Glutamatergic neuron (in vitro differentiated cells): Measurements from ENCODE around the gene MFAP5. TPM values are rescaled to one million over a fixed set of nuclear protein-coding genes. Genes with fewer than 3 reads are reported as not detected.

Source experiments
- DNase-seq: peaks from one replicate; pipeline ENCODE4 v3.0.0; 2022
- H3K27ac Mint-ChIP-seq: one replicate; pipeline ENCODE4 v1.8.0; 2020; ENCODE audit warnings: mild to moderate bottlenecking, mixed read lengths, inconsistent platforms; ENCODE audit not compliant: unreplicated experiment
- H3K27me3 Mint-ChIP-seq: one replicate; pipeline ENCODE4 v1.8.0; 2020; ENCODE audit warnings: mild to moderate bottlenecking, moderate library complexity, mixed read lengths, inconsistent platforms; ENCODE audit not compliant: unreplicated experiment
- H3K36me3 Mint-ChIP-seq: one replicate; pipeline ENCODE4 v1.8.0; 2020; ENCODE audit warnings: mild to moderate bottlenecking, mixed read lengths, inconsistent platforms; ENCODE audit not compliant: unreplicated experiment
- H3K4me1 Mint-ChIP-seq: one replicate; pipeline ENCODE4 v1.8.0; 2020; ENCODE audit warnings: mild to moderate bottlenecking, low read depth, mixed read lengths, inconsistent platforms; ENCODE audit not compliant: unreplicated experiment
- H3K4me3 Mint-ChIP-seq: one replicate; pipeline ENCODE4 v1.8.0; 2020; ENCODE audit warnings: mild to moderate bottlenecking, mixed read lengths, inconsistent platforms; ENCODE audit not compliant: unreplicated experiment
- H3K9me3 Mint-ChIP-seq: one replicate; pipeline ENCODE4 v1.8.0; 2020; ENCODE audit warnings: mild to moderate bottlenecking, moderate library complexity, mixed read lengths, inconsistent platforms; ENCODE audit not compliant: unreplicated experiment
- total RNA-seq: library from RNA; stranded (reverse); fragmentation: NEBNext Ultra II Directional; extraction: Animal tissue kit (Norgen Biotek cat#: 25700); gene quantifications from one replicate; pipeline ENCODE4 v1.2.1, GENCODE V29; 2021; ENCODE audit not compliant: unreplicated experiment
- TF ChIP-seq, protein P1 (sequence below): fragments of 200-600 bp; sonication (generic); IDR thresholded peaks from one replicate; pipeline ENCODE4 v1.5.0; 2021; ENCODE audit not compliant: partially characterized antibody, unreplicated experiment

Gene MFAP5
- total RNA-seq, 1 donor from 2014 or later = not detected

- H3K27ac Mint-ChIP-seq = no peak overlapping the region
- H3K36me3 Mint-ChIP-seq = no peaks in the 10 kb centered on the region
- DNase-seq = no peak
- H3K27me3 Mint-ChIP-seq = no peaks in the 10 kb centered on the region
- peaks cover 6% of the 10 kb centered on the region for H3K4me1 Mint-ChIP-seq
- H3K9me3 Mint-ChIP-seq = no peaks in the 10 kb centered on the region
- H3K4me3 Mint-ChIP-seq = no peak overlapping the region
- TF ChIP-seq, protein P1, sequence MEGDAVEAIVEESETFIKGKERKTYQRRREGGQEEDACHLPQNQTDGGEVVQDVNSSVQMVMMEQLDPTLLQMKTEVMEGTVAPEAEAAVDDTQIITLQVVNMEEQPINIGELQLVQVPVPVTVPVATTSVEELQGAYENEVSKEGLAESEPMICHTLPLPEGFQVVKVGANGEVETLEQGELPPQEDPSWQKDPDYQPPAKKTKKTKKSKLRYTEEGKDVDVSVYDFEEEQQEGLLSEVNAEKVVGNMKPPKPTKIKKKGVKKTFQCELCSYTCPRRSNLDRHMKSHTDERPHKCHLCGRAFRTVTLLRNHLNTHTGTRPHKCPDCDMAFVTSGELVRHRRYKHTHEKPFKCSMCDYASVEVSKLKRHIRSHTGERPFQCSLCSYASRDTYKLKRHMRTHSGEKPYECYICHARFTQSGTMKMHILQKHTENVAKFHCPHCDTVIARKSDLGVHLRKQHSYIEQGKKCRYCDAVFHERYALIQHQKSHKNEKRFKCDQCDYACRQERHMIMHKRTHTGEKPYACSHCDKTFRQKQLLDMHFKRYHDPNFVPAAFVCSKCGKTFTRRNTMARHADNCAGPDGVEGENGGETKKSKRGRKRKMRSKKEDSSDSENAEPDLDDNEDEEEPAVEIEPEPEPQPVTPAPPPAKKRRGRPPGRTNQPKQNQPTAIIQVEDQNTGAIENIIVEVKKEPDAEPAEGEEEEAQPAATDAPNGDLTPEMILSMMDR = no peak
Measured at GRCh38 chr12:8685051-8685450, 22.4 kb upstream of the MFAP5 start.

DNA sequence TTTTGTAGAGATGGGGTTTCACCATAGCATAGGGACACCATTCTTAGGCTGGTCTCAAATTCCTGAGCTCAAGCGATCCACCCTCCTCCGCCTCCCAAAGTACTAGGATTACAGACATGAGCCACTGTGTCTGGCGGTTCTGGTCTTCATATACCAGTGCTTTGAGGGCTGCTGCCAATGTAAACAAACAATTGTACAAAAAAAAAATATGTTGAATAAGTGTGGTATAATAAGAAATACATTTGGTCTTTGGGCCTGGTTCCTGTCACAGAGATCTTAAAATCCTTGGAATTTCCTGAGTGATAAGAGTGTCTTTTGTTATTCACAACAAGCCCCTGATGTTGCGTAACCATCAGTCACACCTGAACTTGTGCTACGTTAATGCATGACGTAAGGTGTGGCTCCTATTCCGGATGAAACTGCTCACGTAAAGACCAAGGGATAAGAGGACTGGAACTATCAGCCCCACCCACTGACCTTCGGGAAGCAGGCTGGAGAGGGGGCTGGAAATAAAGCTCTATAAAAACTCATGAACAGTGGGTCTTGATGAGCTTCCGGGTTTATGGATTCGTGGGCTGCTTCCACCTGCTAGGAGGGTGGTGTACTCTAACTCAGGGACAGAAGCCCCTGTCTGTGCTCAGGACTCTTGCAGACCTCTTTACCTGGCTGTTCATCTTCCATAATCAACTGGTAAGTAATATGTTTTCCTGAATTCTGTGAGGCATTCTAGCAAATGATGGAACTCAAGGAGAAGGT is 18.7 kb upstream of the MFAP5 start:
- H3K36me3 Mint-ChIP-seq = no peaks in the 10 kb centered on the region
- H3K27ac Mint-ChIP-seq = no peak overlapping the region
- H3K4me1 Mint-ChIP-seq = no peaks in the 10 kb centered on the region
- no peak overlapping the region for H3K4me3 Mint-ChIP-seq
- no peak for DNase-seq
- TF ChIP-seq, protein P1 = no peak
- H3K27me3 Mint-ChIP-seq = no peaks in the 10 kb centered on the region
- H3K9me3 Mint-ChIP-seq = no peaks in the 10 kb centered on the region

DNA sequence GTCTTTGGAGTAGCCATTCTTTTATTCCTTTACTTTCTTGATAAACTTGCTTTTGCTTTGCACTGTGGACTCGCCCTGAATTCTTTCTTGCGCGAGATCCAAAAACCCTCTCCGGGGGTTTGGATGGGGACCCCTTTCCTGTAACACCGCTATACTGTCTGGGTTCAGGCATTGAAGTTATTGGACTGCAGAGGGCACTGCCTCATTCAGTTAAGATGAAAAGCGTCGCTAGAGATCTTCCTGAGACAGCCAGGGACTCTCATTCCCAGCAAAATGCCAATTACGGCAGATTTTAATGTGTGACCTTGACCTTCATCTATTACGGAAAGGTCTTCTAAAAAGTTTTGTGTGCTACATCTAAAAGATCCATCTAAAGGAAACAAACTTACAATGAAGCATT is 17.9 kb upstream of the MFAP5 start:
- Mint-ChIP-seq H3K27ac (no peak overlapping the region), H3K9me3 (no peaks in the 10 kb centered on the region), H3K36me3 (no peaks in the 10 kb centered on the region), H3K4me3 (no peak overlapping the region), H3K27me3 (no peaks in the 10 kb centered on the region), H3K4me1 (no peaks in the 10 kb centered on the region)
- TF ChIP-seq, protein P1 = no peak
- no peak for DNase-seq

DNA sequence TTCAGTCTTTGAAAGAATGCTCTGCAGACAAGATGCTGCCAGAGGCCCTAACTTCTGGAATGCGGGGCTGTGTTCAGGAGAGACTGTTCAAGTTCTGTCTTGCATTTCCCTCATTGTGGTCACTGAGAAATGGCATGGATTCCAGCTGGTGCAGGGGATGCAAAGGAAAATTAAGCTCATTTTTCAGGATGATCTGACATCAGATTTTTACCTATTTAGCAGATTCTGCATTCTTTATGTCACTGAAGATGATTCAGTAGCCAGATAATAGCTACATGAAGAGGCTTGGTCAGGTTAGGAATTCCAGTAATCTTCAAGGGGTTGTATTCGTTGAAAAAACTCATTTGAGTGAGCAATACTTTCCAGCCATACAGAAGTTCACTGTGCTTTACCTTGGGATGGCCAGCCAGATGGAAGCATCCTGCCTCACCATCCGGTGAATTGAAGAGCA is 16.1 kb upstream of the MFAP5 start:
- H3K27me3 Mint-ChIP-seq = no peaks in the 10 kb centered on the region
- H3K4me3 Mint-ChIP-seq = no peak overlapping the region
- H3K36me3 Mint-ChIP-seq = no peaks in the 10 kb centered on the region
- no peak for DNase-seq
- no peaks in the 10 kb centered on the region for H3K9me3 Mint-ChIP-seq
- TF ChIP-seq, protein P1 = no peak
- H3K4me1 Mint-ChIP-seq = no peaks in the 10 kb centered on the region
- no peak overlapping the region for H3K27ac Mint-ChIP-seq

- H3K27ac Mint-ChIP-seq = no peak overlapping the region
- no peak overlapping the region for H3K4me3 Mint-ChIP-seq
- H3K9me3 Mint-ChIP-seq = no peaks in the 10 kb centered on the region
- TF ChIP-seq, protein P1 = no peak
- no peaks in the 10 kb centered on the region for H3K27me3 Mint-ChIP-seq
- DNase-seq = no peak
- H3K4me1 Mint-ChIP-seq = no peaks in the 10 kb centered on the region
- H3K36me3 Mint-ChIP-seq = no peaks in the 10 kb centered on the region
Measured at GRCh38 chr12:8677362-8677761, 14.7 kb upstream of the MFAP5 start.
